CD4-positive, alpha-beta T cell treated with Interleukin-21 for 1 hour (primary cell): ENCODE data around the gene PCID2.
A peak's percentile ranks its signal among the peaks of the same experiment; 100 is the strongest.

Experiments
- DNase-seq: peaks from one replicate; pipeline ENCODE4 v3.0.0-alpha.2; 2020

PCID2 gene

DNA sequence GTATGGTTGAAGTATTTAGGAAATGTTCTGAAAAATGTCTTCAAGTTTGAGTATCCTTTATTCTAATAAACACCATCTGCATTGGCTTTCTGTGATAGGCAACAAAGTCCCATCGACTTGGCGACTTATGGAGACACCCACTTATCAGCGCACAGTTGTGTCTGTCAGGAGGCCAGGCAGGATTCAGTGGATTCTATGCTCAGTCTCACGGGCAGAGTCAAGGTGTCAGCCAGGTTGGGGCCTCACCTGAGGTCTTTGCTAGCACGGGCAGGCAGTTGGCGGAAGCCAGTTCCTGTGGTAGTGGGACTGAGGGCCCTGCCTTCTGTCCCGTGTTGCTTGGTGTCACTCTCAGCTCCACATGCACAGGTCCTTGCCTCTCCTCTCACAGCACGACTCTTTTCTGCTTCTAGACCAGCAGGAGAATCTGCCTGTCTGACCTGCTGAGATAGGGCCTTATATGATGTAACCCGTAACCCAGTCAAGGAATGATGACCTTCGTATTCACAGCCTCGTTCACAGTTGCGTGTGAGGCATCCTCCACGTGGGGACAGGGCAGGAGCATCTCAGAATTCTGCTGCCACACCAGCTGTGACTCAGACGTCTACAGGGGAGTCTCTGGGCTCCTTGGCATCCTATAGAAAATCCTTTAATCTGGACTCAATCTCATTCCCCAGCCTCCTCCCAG is 10.9 kb upstream of the PCID2 start:
- no peak for DNase-seq

GRCh38 chr13:113218586-113218985 is 10.1 kb upstream of the PCID2 start:
- DNase-seq = no peak

DNA sequence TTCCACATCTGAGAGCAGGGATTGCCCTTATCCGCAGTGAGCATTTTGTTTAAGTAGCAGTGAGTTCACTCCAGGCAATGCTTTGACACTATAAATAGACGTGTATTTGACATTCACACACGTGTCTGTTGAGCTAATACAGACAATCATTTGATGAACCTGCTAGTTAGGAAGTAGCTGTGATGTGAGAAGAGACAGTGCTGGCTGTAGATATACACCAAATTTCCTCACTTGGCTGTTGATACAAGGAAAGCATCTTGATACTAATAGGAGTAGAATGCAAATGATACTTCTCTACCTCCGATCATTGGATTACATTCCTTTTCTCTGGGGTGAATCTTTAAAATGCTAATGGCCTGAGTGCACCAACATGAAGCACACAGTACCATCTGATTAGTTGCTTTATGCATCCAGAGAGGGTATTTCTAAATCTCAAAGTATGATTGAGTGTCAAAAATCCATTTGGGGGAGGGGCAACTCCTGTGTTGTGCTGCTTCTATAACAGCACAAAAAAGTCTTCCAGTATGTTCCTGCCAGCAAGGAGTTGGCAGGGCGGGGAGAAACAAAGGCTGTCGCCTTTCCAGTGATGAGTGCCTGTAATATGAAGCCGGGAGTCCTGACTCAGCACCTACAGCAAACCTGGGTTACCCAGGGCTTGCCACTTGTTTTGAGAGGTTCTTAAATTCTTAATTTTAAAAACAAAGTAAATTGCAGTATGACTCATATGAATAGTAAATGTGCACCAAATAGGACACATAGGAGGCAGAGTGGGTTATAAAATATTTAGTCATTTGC is 8.0 kb upstream of the PCID2 start:
- no peak for DNase-seq

DNA sequence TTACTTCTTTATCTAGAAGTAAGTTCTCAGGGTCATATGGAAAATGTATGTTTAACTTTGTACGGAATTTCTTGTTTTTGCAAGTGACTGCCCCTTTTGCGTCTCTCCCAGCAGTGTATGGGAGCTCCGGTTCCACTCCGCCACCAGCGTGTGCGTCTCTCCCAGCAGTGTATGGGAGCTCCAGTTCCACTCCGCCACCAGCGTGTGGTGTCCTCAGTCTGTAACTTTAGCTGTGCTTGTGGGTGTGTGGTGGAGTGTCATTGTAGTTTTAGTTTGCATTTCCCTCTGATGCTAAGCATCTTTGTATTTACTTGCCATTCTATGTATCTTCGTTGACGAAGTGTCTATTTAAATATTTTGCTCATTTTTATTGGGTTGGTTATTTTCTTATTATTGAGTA is 3.3 kb upstream of the PCID2 start:
- peak; percentile 10 for DNase-seq

DNA sequence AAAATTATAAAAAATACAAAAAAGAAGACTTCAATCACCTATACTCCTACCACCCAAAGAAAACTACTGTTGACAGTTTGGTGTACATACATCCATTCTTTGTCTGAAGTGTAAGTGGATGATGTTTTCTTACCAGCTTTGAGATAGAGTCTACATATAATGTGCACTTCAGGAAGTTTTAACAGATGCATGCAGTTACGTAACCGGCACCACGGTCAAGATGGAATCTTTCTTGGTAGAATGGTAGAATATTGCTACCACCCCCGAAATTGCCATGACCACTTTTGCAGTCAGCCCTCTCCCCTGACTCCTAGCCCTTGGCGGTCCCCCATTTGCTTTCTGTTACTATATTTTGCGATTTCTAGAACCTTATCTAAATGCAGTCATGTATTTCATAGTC is 2.4 kb upstream of the PCID2 start:
- no peak for DNase-seq

GRCh38 chr13:113209759-113210421 is 1.4 kb upstream of the PCID2 start:
- DNase-seq = peak; percentile 82

DNA sequence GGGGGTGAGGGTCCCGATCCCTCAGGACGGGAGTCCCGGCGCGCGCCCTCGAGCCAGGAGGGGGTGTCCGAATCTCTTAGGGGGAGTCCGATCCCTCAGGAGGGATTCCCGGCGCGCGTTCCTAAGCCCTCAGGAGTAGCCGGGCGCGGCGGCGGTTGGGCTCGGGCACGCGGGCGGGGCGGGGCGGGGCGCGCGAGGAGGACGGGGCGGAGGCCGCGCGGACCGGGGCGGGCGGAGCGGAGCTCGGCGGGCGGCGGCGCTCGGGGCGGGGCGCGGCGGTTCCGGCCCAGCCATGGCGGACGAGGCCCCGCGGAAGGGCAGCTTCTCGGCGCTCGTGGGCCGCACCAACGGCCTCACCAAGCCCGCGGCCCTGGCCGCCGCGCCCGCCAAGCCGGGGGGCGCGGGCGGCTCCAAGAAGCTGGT is 878 bp upstream of the PCID2 start, which contains the start of gene CUL4A:
TSS of gene CUL4A (plus strand) at position 278 of the 423 bp plus-strand sequence. CDS start at position 293, 15 bp downstream.
- peak; percentile 77 for DNase-seq

DNA sequence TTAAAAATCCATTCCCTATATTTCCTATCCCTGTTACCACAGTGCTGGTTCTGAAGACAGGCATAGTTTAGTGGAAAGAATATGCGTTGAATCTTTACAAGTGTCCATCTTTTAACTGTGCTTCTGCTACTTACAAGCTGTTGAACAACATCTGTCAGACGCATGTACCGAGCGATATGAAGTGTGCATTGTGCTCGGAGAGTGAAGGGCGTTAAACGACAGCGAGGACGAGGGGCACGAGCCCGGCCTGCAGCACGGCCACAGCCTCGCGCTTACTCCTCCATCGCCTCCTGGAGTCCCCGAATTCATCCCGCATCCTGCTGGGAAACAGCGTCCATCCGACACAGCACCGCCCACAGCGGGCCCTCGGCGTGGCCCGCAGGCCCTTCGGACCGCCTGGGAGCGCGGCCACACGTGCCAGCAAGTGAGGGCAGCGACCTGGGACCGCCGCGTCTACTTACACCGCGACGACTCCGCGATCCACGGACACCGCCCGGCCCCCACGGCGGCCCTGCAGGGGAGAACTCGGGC is 514 bp downstream of the PCID2 start:
- DNase-seq = no peak

DNA sequence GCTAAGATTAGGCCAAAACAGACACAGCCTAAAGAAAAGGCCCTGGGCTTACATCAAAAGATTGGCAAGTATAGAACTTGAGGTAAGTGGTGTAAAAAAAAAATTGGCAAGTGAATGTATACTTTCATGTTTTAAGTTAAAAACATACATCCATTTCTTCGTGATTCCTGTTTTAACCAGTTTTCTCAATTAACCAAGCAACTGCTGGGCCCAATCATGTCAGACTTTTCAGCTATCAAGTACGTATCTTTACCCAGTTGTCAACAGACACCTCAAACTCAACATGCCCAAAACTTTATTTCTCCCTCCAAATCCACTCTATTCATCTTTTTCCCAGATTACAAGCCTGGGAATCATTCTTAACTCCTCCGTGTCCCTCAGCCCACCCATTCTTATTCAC is 1.0 kb downstream of the PCID2 start:
- no peak for DNase-seq

- no peak for DNase-seq
Observed at GRCh38 chr13:113205428-113205931, 3.0 kb downstream of the PCID2 start.

- DNase-seq = no peak
Observed at GRCh38 chr13:113204378-113204734, 4.1 kb downstream of the PCID2 start.

DNA sequence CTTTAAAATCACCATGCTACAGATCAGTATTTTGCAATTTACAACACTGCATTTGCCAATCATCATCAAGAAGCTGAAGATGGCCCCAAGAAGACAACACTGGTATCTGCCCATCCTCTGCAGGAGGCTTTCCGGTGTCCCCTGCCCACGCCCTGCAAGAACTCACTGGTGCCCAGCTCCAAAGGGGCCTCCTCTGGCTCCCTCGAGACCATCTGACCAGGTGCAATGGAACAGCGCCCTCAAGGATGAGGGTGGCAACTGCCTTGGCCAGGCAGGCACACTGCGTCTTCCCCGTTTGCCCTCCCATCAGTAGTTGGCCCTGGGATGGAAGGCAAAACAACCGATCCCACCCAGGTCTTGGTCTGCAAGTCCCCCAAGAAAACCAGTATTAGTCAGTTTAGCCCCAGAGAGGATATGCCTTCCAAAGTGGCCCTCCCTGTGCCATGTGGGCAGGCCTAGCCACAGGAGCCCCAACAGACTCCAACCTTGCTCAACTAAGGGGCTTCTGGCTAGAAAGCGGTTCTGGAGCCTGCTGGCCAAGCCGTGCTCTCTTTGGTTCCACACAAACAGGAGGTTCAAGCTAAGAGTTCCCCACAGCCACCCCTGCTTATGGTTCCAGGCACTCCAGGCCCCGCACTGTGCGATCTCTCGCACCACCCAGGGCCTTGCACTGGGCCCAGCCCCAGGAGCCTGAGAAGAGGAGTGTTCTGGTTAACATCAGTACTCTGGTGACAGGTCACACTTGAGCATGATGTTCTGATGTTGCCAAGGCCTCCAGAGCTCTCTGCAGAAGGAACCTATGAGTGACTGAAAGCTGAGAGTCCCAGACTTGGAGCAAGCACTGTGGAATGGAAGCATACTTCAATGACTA is 4.7 kb downstream of the PCID2 start:
- DNase-seq = no peak

- DNase-seq = no peak
Observed at GRCh38 chr13:113202912-113203311, 5.6 kb downstream of the PCID2 start.

DNA sequence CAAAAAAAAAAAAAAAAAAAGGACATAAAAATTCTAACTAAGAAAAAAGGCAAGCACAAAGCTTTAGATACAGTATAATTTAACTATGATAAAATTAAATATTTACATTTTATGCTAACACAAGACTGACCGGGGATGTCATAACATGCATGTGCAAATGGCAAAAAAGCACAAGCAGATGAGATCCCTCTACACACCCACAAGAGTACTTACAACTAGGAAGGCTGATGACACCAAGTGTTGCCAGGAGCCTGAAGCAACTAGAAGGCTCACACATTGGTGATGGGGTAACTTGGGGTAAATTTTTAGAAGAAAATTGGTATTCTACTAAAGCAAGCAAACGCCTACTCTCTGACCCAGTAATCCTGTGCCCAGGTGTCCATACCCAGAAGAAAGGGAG is 6.7 kb downstream of the PCID2 start:
- no peak for DNase-seq

DNA sequence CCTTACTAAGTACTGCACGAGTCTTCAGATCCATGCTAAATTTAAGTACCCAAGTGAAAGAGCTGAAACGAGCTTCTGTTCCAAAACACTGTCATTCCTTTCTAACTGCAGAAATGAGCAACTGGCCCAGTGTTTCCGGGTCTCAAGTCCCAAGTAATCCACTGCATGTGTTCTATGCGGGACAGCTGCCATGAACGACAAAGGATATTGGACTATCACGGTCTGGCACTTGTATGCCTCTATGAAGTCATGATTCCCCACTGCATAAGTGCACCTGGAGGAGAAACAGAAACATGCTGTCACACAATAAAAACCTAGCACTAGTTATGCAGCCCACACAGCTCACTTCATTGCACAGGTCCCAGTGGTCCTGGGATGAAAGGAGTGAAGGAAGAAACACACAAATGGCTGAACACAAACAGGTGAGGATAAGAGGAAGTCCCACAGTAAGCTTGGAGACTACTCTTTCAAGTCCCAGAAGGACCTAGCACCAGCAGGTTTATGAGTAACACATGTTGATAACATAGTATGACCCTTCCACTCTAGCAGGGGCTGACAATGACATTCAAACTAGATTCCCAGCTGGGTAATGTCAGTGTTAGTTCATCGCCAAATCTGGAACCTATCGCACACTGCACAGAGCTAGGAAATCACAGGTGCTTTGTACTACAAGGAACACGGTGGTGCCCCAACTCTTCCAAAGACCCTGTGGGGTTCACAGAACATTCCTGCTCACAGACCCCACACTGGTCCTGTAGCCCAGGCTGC is 11.3 kb downstream of the PCID2 start:
- DNase-seq = no peak

DNA sequence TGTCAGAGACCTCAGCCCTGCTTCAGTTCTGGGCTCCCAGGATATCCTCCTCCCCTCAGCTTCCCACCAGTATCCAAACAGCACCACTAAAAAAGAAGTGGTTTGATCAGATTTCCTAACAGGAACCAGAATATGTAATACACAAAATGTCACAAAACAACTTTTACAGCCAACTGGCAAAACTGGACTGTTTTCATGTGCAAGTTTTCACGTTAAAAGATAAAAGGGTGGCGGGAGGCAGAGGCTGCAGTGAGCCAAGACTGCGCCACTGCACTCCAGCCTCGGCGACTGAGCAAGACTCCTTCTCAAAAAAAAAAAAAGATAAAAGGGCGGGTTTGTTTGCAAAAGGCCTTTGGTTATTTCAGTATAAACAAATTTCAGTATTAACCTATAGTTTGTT is 13.1 kb downstream of the PCID2 start:
- DNase-seq = no peak

DNA sequence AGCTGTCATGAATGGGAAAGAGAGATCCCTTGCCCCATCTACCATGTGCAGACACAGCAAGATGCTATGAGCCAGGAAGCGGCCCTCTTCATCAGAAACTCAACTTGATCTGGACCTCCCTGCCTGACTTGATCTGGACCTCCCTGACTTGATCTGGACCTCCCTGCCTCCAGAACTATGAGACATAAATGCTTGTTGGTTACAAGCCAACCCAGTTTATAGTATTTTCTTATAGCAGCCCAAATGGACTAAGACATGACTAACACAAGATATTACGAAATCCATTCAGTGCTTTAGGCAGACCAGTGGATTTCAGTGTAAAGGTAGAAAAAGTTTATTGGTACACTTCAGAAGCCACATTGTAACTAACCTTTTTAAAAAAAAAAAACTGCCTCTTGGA is 15.6 kb downstream of the PCID2 start:
- no peak for DNase-seq

DNA sequence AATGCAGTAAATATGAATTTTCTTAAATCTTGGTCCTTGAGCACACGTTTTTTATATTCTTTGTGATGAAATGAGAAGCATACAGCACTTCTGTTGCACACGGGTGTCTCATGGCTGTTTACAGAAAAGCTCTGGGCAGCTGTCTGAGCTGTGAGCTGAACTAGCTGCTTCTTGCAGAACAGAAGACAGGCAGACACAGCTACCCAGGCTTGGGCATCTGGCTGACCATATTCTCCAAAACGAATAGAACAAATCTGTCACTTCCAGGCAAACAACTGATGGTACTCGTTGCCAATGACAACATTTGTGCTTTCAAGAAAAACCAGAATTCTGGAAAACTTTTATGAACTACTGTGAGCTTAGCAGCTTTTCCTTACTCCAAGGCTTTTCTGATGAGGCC is 16.2 kb downstream of the PCID2 start:
- DNase-seq = no peak

GRCh38 chr13:113190181-113190580 is 18.3 kb downstream of the PCID2 start:
- no peak for DNase-seq

GRCh38 chr13:113187883-113188665 is 20.4 kb downstream of the PCID2 start:
- no peak for DNase-seq

DNA sequence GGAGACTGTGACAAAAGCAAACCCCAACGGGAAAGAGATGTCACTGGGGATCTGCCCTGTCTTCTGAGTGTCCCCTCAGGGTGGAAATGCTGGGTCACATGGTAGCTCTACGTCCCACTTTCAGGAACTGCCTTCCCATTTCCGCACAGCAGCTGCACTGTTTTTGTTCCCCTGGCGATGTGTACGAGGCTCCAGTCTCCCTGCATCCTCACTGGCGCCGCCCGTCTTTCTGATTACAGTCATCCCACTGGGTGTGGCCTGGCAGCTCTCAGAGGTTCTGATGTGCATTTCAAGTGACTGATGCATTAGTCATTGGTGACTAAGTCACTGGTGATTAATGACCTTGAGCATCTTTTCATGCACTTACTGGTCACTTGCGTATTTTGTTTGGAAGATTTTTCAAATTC is 21.2 kb downstream of the PCID2 start:
- DNase-seq = no peak
